Ecto neural progenitor cell (in vitro differentiated cells): ENCODE results near the gene KCNJ4.
"Not testable (repeated sequence)": the region's sequence is repeated elsewhere in the genome, so short reads cannot be mapped to it uniquely, and the experiment has no call there.

Experiments
- DNase-seq: peaks from one replicate; pipeline ENCODE4 v3.0.0-alpha.2; 2018; ENCODE audit warnings: low spot score

Gene KCNJ4

DNA sequence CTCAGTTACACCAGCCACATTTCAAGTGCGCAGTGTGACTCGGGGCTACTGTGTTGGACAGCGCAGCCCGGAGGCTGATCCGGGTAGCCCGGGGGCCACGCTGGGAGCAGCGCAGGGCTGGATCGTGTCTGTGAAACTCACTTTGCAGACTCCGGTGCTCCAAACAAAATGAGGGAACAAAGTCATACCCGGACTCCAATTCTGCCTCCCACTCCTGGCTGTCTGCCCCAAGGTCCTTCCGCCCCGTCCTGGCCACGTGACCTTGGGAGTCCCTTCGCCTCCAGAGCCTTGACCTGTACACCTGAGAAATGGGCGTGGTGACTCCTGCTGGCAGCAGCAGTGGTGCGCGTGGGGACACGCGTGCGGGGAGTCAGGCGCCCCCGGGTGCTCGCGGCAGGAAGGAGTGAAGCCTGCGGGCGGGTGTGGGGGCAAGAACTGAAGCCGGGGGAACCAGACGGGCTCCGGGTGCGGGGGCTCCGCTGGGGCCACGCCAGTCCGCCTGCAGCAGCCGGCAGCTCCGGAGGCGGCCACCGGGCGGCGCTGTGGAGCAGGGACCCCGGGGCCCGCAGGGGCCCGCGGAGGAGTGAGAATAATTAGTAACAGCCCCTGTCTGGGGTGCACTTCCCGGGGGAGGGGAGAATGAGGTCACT is 42.4 kb downstream of the KCNJ4 start:
- DNase-seq, result peak; percentile 63

DNA sequence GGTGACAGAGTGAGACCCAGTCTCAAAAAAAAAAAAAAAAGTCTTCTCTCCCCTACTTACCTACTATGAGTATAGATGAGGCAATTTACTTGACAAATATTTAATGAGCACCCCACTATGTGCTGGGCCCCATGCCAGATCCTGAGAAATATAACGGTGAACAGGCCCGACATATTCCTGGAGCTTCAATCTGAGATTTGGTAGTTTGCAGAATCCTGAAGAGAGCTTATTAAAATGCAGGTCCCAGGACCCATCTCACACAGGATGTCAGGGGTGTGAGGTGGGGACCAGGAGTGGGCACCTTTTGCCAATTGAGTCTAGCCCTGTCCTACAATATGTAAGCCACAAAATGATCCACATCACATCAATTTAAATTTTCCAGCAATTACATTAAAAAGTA is 44.0 kb downstream of the KCNJ4 start:
- peak; percentile 16 for DNase-seq

DNA sequence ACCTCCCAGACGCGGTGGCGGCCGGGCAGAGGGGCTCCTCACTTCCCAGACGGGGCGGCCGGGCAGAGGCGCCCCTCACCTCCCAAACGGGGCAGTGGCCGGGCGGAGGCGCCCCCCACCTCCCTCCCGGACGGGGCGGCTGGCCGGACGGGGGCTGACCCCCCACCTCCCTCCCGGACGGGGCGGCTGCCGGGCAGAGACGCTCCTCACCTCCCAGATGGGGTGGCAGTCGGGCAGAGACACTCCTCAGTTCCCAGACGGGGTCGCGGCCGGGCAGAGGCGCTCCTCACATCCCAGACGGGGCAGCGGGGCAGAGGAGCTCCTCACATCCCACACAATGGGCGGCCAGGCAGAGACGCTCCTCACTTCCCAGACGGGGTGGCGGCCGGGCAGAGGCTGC is 45.1 kb downstream of the KCNJ4 start:
- DNase-seq, result not testable (repeated sequence)

DNA sequence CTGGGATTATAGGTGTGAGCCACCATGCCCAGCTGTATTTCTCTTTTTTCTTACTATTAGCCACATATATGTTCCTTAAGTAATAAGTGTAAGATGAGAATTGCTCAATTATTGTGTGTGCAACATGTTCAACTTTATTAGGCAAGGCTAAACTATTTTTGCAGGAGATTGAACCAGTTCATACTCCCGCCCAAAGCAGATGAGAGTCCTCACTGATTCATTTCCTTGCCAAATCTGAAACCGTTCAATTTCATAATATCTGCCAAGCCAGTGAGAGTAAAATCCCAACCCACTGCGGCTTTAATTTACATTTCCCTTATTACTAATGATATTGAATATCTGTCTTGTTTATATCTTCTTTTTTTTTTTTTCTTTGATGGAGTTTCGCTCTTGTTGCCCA is 48.4 kb downstream of the KCNJ4 start:
- peak; percentile 0 for DNase-seq

DNA sequence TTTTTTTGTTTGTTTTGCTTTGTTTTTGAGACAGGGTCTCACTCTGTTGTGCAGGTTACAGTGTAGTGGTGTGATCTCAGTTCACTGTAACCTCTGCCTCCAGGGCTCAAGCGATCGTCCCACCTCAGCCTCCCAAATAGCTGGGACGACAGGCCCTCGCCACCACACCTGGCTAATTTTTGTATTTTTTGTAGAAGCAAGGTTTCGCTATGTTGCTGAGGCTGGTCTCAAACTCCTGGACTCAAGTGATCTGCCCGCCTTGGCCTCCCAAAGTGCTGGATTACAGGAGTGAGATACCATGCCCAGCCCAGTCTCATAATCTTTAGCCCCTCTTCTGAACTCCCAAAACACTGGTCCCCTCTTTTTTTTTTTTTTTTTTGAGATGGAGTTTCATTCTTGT is 50.6 kb downstream of the KCNJ4 start:
- DNase-seq, result peak; percentile 3

DNA sequence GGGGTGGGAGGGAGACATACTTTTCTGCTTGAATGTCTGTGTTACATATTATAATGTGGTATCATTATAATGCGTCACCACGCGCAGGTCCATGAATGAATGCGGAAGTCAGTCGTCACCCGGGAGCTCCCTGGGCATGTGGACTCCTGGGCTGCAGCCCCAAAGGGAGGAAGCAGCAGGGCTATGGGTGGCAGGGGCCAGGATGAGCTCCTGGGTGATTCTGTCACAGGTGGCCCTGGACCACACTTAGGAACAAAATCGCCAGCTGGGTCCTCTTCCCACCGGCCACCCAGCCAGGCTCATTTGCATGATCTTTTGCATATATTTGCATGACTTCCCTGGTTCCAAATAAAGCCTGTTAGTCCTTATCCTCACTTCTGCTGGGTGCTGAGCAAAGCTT is 51.2 kb downstream of the KCNJ4 start:
- no peak for DNase-seq

DNA sequence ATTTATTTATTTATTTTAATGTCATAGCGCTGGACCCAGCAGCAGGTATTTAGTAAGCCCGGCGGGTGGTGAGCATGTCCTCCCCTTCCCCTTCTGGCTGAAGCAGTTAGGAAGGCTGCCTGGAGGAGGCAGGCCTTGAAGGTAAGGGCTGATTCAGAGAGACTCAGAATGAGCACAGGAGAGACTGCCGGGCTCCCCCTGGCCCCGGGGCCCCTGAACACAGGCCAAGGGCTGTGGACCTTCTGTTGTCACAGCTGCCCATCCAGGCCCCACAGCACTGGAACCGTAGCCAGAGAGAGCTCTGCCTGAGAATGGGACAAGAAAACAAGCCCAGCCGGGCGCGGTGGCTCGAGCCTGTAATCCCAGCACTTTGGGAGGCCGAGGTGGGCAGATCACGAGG is 52.8 kb downstream of the KCNJ4 start:
- DNase-seq, result peak; percentile 43

DNA sequence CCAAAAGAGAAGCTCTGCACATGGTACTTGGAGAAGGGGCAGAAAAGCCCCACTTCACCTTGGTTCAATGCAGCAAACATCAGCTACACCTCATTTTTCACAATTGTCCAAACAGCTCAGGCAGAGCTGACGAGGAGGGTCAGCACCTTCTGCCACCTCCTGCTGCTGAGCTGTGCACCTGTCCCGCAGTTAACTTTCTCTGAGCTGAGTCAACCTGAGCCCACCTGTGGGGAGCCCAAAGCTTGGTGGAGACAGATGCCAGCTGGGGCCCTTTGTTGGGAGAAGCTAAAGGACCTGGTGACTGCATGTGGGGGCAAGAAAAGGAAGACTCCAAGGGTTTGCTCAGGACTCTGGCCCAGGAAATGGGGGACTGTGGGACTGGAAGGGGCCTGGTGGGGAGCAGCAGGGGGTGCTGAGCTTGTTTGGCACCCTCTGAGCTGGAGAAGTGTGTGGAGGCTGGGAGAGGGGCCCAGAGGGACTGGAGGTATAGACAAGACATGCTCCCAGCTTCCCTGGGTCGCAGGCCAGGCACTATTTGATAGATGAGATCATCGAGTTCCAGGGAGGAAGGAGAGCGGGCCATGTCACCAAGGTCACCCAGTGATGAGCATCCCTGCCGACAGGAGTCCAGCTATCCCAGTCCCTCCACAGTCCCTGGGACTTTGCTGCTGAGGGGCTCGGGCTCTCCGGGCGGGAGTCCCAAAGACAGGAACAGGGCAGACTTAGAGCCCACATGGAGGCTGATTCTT is 53.5 kb downstream of the KCNJ4 start:
- DNase-seq, result peak; percentile 46

DNA sequence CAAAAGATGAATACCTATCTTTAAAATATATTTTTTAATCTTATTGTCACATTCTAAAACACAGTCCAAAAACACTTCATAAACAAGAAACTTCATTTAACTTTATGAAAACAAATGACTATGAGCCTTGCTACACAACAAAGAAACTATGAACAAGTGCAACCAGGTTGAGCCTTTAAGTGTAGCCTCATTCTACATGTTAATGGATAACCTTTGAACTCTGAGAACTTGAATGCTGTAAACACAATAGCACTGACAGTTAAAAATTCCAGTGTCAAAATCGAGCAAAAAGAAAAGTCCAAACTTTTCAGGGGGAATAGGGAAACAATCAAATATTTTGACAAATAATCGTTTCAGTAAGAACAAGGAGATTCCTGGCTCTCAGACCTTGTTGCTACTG is 54.7 kb downstream of the KCNJ4 start:
- not testable (repeated sequence) for DNase-seq

DNA sequence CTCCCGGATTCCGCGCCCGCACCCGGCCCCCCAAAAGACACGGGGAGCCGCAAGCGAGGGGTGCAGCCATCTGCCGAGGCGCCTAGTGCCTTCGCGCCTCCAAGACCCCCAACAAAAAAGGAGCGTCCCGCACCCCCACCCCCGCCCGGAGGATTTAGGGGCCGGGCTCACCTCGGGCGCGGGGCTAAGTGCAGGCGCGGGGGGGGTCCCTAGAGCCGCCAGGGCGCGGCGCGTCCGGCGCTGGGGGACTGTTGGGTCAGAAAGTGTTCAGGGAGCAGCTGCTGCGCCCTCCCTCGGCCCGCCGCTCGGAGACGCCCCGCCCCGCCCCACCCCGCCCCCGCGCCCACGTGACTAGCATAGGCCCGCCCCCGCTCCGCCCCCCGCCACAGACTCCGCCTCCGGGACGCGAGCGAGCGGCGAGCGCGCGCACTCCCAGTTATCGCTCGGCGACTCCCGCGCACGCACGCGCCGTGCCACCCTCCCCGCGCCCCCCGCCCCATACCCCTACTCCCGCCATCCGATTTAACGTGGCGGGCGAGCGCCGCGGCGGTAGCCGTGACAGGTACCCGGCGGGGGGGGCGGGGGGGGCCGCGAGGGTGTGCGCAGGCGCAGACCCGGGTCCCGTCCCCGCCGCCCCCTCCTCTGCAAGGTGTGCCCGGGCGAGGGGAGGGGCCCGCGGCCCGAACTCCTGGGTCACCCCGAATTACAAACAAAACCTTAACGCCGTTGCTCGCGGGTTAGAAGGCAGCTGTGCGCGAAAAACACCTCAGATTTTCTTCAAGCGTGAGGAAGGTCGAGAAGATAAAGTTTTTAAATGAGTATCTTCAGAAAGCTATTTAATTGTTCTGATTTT is 56.2 kb downstream of the KCNJ4 start:
- peak; percentile 97 for DNase-seq

DNA sequence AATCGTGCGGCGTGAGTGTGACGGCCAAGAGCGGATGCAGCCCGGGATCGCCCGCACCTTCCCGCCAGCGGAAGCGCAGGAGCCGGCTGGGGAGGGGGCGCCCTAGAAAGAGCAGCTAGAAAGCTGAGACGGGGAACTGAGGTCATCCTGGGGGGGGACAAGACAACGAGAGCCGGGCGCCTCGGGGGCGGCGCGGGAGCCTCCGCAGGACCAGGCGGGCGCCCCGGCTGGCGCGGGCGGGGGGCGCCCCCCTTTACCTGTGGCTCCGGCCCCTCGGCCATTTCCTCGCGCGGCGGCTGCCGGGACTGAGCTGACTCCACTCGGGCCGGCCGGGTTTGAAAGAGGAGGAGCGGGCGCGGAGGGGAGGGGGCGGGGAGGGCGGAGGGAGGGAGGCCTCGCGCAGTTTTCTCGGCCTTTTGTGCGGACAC is 56.8 kb downstream of the KCNJ4 start:
- peak; percentile 82 for DNase-seq

DNA sequence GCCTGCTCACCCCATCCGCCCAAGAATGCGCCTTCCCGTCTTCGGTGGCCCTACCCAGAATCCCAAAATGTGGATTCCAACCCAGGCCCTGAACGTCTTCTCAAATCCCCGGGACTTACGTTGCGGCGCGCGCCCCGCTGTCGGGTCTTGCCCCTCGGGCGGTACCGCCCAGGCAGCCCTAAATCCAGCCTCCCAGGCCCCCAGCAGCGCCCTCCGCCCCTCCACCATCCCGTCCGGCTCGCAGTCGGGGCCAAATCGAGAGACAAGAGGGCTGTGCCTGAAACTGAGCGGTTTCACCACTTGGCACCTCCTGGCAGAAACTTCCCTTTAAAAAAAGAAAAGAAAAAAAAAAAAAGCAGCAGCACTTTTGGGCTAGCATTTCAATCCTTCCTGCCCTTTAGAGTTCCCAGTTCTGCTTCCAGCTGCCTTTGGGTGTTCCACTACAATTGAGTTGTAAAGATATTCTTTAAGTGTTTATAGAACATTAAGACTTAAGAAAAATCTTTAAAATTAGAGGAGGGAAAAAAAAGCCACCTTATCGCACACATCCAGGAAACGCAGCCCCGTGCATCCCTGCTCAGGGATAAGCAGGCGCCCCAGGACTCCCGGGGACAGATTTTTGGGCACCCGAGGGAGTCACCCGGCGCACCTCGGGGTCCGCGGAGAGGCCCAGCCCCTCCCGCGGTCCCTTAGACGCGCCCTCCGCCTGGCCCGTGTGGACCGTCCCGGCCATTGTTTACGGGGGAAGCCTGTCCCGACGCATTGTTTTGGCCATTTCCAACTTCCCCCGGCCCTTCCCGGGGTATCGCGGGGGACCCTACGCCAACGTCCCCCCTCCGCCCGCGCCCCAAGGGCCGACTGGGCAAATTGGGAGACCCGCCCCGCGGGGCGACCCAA is 57.6 kb downstream of the KCNJ4 start:
- DNase-seq, result peak; percentile 79

DNA sequence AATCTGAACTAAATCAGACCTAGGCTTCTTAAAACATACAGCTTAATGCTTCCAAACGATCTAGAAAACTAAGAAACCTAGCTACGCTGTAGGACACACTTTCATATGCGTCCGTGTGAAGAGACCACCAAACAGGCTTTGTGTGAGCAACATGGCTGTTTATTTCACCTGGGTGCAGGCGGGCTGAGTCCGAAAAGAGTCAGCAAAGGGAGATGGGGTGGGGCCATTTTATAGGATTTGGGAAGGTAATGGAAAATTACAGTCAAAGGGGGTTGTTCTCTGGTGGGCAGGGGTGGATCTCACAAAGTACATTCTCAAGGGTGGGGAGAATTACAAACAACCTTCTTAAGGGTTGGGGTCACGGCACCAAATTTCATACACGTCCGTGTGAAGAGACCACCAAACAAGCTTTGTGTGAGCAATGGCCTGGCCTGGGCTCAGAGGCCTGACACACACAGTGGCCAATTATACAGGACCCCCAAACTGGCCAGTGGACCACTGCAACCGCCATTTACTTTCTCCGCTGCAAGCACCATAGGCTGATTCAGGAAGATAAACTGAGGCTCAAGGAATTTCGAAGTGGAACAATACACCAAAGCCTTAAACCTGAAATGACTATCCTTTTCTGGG is 58.4 kb downstream of the KCNJ4 start:
- not testable (repeated sequence) for DNase-seq

DNA sequence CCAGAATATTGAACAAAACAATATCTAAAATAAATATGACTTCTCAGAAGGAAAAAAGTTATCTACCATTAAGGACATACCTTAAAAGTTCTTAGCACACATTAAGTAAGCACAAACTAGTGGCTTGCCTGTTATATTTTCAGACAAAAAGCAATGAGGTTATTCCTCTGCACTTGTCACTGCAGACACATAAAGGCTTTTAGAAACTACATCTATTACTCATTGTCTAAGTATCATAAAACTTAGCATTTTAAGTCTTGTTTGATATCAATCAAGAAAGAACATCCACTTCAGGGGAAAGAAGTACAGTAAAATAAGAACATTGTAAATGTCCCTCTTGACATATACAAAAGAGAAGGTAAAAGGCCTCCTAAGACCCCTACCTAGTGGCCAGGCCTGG is 59.1 kb downstream of the KCNJ4 start:
- not testable (repeated sequence) for DNase-seq

DNA sequence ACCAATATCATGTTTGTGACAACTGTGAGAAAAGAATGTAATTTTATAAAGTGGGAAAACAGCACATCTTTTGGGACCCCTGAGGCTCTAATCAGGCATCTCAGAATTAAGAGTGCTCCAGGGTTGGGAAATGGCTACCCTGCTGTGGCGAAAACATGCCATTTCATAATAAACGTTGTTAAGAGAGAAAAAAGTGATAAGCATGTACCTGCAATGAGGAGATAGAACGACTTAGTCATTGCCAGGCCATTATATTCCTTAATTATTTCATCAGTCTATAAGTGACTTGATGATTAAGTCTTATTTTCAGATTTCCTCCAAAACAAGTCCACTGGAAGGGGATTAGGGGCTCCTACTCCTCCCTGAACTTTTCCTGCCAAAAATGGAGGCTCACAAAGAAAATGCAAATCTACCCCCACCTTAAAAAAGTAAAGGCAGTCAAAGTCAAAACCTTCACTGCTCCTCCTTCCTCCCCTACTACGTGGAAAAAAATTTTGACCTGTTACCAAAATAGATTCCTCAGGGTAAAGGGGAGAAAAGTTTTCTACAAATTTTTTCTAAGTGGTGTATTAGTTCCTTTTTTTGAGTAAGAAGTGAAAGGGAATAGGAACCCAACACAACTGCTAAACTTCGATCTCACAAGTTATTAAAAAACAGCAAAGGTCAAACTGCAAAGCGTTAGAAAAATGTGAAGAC is 59.9 kb downstream of the KCNJ4 start:
- DNase-seq, result not testable (repeated sequence)

DNA sequence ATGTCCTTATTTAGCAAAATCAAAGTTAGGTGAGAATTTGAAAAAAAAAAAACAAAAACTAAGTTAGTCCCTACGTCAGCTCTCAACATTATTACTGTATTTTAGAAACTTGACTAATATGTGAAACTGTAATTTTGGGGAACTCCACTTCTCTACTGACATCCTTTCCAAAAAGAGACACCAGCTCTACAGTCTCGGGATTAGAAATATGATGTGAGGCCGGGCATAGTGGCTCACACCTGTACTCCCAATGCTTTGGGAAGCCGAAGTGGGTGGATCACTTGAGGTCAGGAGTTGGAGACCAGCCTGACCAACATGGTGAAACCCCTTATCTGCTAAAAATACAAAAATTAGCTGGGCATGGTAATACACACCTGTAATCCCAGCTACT is 65.6 kb downstream of the KCNJ4 start:
- not testable (repeated sequence) for DNase-seq

DNA sequence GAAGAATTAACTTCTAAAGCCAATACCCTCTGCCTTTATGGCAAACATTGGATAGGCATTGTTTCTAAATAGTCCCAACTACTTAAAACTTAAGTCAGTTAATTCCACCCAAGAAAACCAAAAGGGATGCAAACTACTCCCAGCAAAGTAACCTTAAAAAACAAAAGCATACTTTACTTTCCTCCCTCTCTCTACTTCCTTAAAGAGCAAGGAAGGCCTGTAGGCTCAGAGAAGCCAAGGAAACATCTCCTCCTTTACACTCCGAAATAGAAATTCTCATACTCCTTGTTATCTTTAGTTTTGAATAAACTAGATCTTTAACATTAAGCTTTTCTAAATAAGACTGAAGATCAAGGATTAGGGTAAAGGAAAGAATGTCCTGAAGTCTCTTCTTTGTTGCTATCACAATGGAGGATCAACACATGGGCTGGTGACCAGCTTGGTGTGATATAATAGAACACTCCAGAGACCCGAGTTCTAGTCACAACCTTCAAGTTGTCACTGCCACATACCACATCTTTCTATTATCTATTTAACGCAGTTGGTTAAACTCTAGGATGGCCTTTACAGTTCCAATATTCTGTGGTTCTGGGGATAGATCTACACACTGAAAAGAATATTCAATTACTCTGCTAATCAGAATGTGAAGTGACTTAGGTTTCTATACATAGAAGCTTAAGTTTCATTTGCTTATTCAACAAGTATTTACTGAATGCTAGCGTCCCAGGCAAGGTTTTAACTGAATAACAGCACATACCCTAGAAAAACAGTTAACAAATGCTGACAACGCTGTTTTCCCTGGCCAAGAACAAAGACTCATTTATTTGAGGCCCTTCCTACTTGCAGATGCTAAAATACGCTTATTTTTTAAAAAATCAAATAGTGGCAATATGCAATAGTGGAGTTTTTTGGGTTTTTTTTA is 66.2 kb downstream of the KCNJ4 start:
- DNase-seq, result not testable (repeated sequence)

DNA sequence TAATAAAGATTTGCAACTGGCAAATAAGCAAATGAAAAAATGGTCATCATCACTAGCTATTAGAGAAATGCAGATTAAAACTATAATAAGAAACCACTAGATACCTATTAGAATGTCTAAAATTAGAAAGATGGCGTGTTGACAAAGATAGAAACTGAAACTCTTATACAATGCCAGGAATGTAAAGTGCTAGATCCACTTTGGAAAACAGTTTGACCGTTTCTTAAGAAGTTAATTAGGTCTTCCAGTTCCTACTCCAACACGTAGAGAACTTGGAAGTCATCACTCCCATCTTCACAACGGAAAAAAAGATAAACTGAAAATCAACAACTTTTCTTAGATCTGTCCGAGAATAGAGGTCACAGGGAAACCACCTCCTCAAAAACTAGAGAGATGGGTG is 68.1 kb downstream of the KCNJ4 start:
- DNase-seq, result not testable (repeated sequence)

DNA sequence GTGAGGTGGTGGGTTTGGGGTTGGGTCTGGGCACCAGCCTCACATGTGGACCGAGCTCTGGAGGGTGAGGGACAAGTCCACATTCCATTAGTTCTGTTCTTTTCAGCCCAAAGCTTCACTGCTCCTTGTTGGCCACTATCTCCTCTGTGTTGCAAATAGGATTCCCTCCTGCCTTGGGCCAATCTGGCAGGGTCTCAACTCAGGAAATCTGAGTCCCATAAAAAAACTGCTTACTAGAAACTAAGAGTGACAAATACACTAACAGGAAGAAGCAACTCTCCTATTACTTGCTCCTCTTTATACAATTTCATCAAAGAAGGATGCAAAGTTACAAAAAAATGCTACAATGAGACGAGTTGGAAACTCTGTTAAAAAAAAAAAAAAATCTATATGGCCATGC is 71.6 kb downstream of the KCNJ4 start:
- DNase-seq, result no peak
